H1 (cell line): ENCODE data around the gene SMURF2.

Source experiments
- BACH1 ChIP-seq: IDR thresholded peaks from 2 replicates; pipeline ENCODE4 v1.6.1; 2012; ENCODE audit warnings: low read length, improper control_type of control experiment
- EGR1 ChIP-seq: IDR thresholded peaks from 2 replicates; pipeline ENCODE4 v1.6.1; 2011; ENCODE audit warnings: low read depth, low read length, borderline replicate concordance
- EZH2 ChIP-seq: fragments of 200-600 bp; sonication (generic); IDR thresholded peaks from 2 replicates; pipeline ENCODE4 v1.7.1; 2012; ENCODE audit warnings: low read depth, mild to moderate bottlenecking, moderate library complexity, low read length, inconsistent platforms; ENCODE audit not compliant: severe bottlenecking
- POLR2A ChIP-seq, 2 experiments: IDR thresholded peaks; 1 replicate in 1 of 2; 2 replicates in 1 of 2; pipeline ENCODE4 v1.6.1; 2011; ENCODE audit warnings: low read depth in 2 of 2, low read length in 2 of 2, mild to moderate bottlenecking in 2 of 2; ENCODE audit errors: control extremely low read depth in 1 of 2
- POLR2AphosphoS5 ChIP-seq: IDR thresholded peaks from 2 replicates; pipeline ENCODE4 v1.6.1; 2011; ENCODE audit warnings: low read depth, low read length
- SIX5 ChIP-seq: IDR thresholded peaks from 2 replicates; pipeline ENCODE4 v1.6.1; 2011; ENCODE audit warnings: mild to moderate bottlenecking, low read depth, low read length
- TF ChIP-seq, protein P1 (sequence below): IDR thresholded peaks from 2 replicates; pipeline ENCODE4 v1.6.1; 2011; ENCODE audit warnings: low read depth, mild to moderate bottlenecking, low read length; ENCODE audit not compliant: insufficient read depth
- TF ChIP-seq, protein P2 (sequence below), 3 experiments: IDR thresholded peaks; 1 replicate in 2 of 3; 2 replicates in 1 of 3; pipeline versions ENCODE4 v1.5.1 to v1.6.1; 2011; ENCODE audit warnings: low read length in 3 of 3, mild to moderate bottlenecking in 3 of 3, inconsistent platforms in 2 of 3, low read depth in 1 of 3, moderate library complexity in 1 of 3; ENCODE audit not compliant: insufficient read depth in 1 of 3; ENCODE audit errors: control extremely low read depth in 1 of 3

DNA sequence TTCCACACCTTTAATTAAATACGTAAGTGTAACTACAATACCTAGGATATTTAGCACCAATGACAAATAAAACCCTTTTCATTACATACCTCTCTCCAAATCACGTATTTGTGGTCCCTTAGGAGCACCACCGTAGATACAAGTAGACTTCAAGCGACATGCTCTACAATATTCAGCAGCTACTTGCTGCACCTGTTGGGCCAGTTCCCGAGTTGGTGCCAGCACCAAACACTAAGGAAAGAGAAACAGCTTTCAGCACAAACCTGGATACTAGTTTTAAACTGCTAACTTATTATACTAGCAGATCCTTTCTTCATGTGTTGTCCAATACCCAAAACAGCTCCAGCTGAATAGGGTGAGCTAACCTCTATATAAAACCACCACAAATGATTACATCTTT lies 158.8 kb downstream of the SMURF2 start:
- TF ChIP-seq, protein P1, sequence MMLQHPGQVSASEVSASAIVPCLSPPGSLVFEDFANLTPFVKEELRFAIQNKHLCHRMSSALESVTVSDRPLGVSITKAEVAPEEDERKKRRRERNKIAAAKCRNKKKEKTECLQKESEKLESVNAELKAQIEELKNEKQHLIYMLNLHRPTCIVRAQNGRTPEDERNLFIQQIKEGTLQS: no peak
- TF ChIP-seq, protein P2, sequence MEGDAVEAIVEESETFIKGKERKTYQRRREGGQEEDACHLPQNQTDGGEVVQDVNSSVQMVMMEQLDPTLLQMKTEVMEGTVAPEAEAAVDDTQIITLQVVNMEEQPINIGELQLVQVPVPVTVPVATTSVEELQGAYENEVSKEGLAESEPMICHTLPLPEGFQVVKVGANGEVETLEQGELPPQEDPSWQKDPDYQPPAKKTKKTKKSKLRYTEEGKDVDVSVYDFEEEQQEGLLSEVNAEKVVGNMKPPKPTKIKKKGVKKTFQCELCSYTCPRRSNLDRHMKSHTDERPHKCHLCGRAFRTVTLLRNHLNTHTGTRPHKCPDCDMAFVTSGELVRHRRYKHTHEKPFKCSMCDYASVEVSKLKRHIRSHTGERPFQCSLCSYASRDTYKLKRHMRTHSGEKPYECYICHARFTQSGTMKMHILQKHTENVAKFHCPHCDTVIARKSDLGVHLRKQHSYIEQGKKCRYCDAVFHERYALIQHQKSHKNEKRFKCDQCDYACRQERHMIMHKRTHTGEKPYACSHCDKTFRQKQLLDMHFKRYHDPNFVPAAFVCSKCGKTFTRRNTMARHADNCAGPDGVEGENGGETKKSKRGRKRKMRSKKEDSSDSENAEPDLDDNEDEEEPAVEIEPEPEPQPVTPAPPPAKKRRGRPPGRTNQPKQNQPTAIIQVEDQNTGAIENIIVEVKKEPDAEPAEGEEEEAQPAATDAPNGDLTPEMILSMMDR (IDR thresholded peaks at IDR 0.05; ENCODE audit: control extremely low read depth in 1 of 3, insufficient read depth in 1 of 3, low read depth in 1 of 3, low read length in 3 of 3): no peak
- TF ChIP-seq BACH1: no peak
- no peak for TF ChIP-seq SIX5
- TF ChIP-seq POLR2AphosphoS5: no peak; the same call in 1 of the 2 replicates
- TF ChIP-seq POLR2A (IDR thresholded peaks at IDR 0.05; ENCODE audit: control extremely low read depth in 1 of 2, low read depth in 2 of 2, low read length in 2 of 2): no peak
- no peak for TF ChIP-seq EZH2
- TF ChIP-seq EGR1: no peak
